Measurements from ENCODE around the gene SPECC1L.

- TF ChIP-seq POLR2AphosphoS5 (IDR thresholded peaks at IDR 0.05; ENCODE audit: low read depth, low read length) (no peak), REST (IDR thresholded peaks at IDR 0.05; ENCODE audit: insufficient read depth in 1 of 2, low read depth in 2 of 2, low read length in 2 of 2) (no peak), SIN3A (IDR thresholded peaks at IDR 0.05; ENCODE audit: borderline replicate concordance, insufficient read depth, low read length) (no peak), TAF1 (IDR thresholded peaks at IDR 0.05; ENCODE audit: borderline replicate concordance, insufficient read depth, low read length) (no peak), FOXP2 (optimal IDR thresholded peaks at IDR 0.05; ENCODE audit: borderline replicate concordance, extremely low read depth, extremely low read length, insufficient read depth) (no peak)
These were observed 183.2 kb downstream of the SPECC1L start for GRCh38 chr22:24453853-24454252.
